GM21515 (cell line): ENCODE results near the gene ZNF837.
"Not testable (repeated sequence)": the region's sequence is repeated elsewhere in the genome, so short reads cannot be mapped to it uniquely, and the experiment has no call there.

Experiments
- ATAC-seq: cut with Tn5 transposase; IDR thresholded peaks from one replicate; pipeline ENCODE4 v1.9.1; 2021; ENCODE audit not compliant: unreplicated experiment

The ZNF837 gene

GRCh38 chr19:58396691-58397532, 16.1 kb upstream of the ZNF837 start:
- ATAC-seq, result no peak

- ATAC-seq, result no peak
Observed at GRCh38 chr19:58395979-58396627, 15.3 kb upstream of the ZNF837 start.

- ATAC-seq, result no peak
Observed at GRCh38 chr19:58395220-58395978, 14.6 kb upstream of the ZNF837 start, which contains the start of gene RNF225. Gene RNF225, plus strand, starts transcription at chr19:58395656. Its CDS starts 434 bp downstream, at chr19:58396090.

GRCh38 chr19:58394821-58395219, 14.0 kb upstream of the ZNF837 start:
- ATAC-seq, result no peak

GRCh38 chr19:58393725-58394033, 12.8 kb upstream of the ZNF837 start:
- ATAC-seq, result no peak

GRCh38 chr19:58392945-58393724, 12.3 kb upstream of the ZNF837 start:
- no peak for ATAC-seq

- ATAC-seq, result no peak
Observed at GRCh38 chr19:58388175-58388526, 7.3 kb upstream of the ZNF837 start.

GRCh38 chr19:58387338-58388174, 6.7 kb upstream of the ZNF837 start:
- ATAC-seq, result no peak

- peak; percentile 76 for ATAC-seq
Observed at GRCh38 chr19:58386576-58387337, 5.9 kb upstream of the ZNF837 start, which contains the start of gene RPS5. Gene RPS5, plus strand, starts transcription at chr19:58387269. Its CDS starts 869 bp downstream, at chr19:58388138.

- ATAC-seq, result peak; percentile 15
Observed at GRCh38 chr19:58385891-58386575, 5.2 kb upstream of the ZNF837 start.

- ATAC-seq, result no peak
Observed at GRCh38 chr19:58385313-58385890, 4.6 kb upstream of the ZNF837 start.

- no peak for ATAC-seq
Observed at GRCh38 chr19:58382997-58383603, 2.3 kb upstream of the ZNF837 start.

GRCh38 chr19:58381460-58382212, 806 bp upstream of the ZNF837 start:
- no peak for ATAC-seq

GRCh38 chr19:58380037-58380661, 681 bp downstream of the ZNF837 start:
- no peak for ATAC-seq

- ATAC-seq, result no peak
Observed at GRCh38 chr19:58379246-58379645, 1.6 kb downstream of the ZNF837 start.

- ATAC-seq, result not testable (repeated sequence)
Observed at GRCh38 chr19:58376724-58377123, 4.1 kb downstream of the ZNF837 start.

GRCh38 chr19:58374200-58374599, 6.6 kb downstream of the ZNF837 start:
- ATAC-seq, result no peak
